K562 (cell line): Measurements from ENCODE around the gene DBP. TPM values are rescaled to one million over a fixed set of nuclear protein-coding genes. Genes with fewer than 3 reads are reported as not detected.

Experiments
- BHLHE40 ChIP-seq: IDR thresholded peaks from 2 replicates; pipeline ENCODE4 v1.6.1; 2011; ENCODE audit warnings: low read length, improper control_type of control experiment
- CBX1 ChIP-seq: sonication (generic); IDR thresholded peaks from 2 replicates; pipeline ENCODE4 v1.6.1; 2016; ENCODE audit warnings: antibody characterized with exemption, low read depth, mild to moderate bottlenecking
- ELF1 ChIP-seq: fragments of 200-800 bp; sonication (Bioruptor generic); IDR thresholded peaks from 2 replicates; pipeline ENCODE4 v1.6.1; 2016; ENCODE audit warnings: missing genetic modification characterization, missing compliant biosample characterization
- ERF ChIP-seq: fragments of 450-650 bp; formaldehyde crosslinking; IDR thresholded peaks from 2 replicates; pipeline ENCODE4 v1.4.0; 2020; ENCODE audit warnings: mild to moderate bottlenecking, mixed read lengths
- KAT7 ChIP-seq: sonication (generic); formaldehyde crosslinking; IDR thresholded peaks from 2 replicates; pipeline ENCODE4 v1.8.0; 2022; ENCODE audit warnings: missing genetic modification reagents, mild to moderate bottlenecking, borderline replicate concordance
- POLR2AphosphoS5 ChIP-seq: IDR thresholded peaks from 2 replicates; pipeline ENCODE4 v1.6.1; 2011; ENCODE audit warnings: mild to moderate bottlenecking, low read depth, low read length, moderate library complexity; ENCODE audit not compliant: control insufficient read depth, insufficient read depth
- RAD51 ChIP-seq: fragments of 450-650 bp; IDR thresholded peaks from 2 replicates; pipeline ENCODE4 v1.7.1; 2016; ENCODE audit warnings: low read depth, mild to moderate bottlenecking, borderline replicate concordance
- RBM39 ChIP-seq: fragments of 200-400 bp; formaldehyde crosslinking; optimal IDR thresholded peaks from 2 replicates; pipeline ENCODE3; 2018; ENCODE audit warnings: low read depth, low read length
- RHOXF2B ChIP-seq: fragments of 250-450 bp; sonication (Bioruptor Pico); conservative IDR thresholded peaks from 2 replicates; pipeline ENCODE4 v1.5.1; 2021
- TEAD1 ChIP-seq, 2 experiments: fragments of 450-650 bp in 1 of 2; sonication (generic) in 1 of 2; formaldehyde crosslinking; IDR thresholded peaks; 2 replicates each; pipeline versions ENCODE4 v1.4.0 to v1.8.0; 2020 to 2022; ENCODE audit warnings: mild to moderate bottlenecking in 2 of 2, missing genetic modification reagents in 1 of 2
- ZNF253 ChIP-seq: fragments of 250-450 bp; sonication (Bioruptor Pico); conservative IDR thresholded peaks from 2 replicates; pipeline ENCODE4 v1.6.1; 2021; ENCODE audit warnings: mild to moderate bottlenecking
- ZNF57 ChIP-seq: fragments of 450-650 bp; formaldehyde crosslinking; IDR thresholded peaks from 2 replicates; pipeline ENCODE4 v1.4.0; 2020; ENCODE audit warnings: mild to moderate bottlenecking, moderate library complexity
- ZNF583 ChIP-seq: fragments of 250-450 bp; sonication (Bioruptor Pico); IDR thresholded peaks from 2 replicates; pipeline ENCODE4 v1.4.0; 2020
- ZNF668 ChIP-seq: fragments of 250-450 bp; sonication (Bioruptor Pico); IDR thresholded peaks from 2 replicates; pipeline ENCODE4 v1.8.0; 2022; ENCODE audit warnings: mild to moderate bottlenecking, inconsistent platforms
- ZNF766 ChIP-seq: fragments of 200-800 bp; sonication (Bioruptor generic); conservative IDR thresholded peaks from 2 replicates; pipeline ENCODE4 v1.6.1; 2016; ENCODE audit warnings: missing genetic modification characterization, missing compliant biosample characterization
- polyA plus RNA-seq, 8 experiments: library from polyadenylated mRNA; depleted of rRNA in 4 of 8; stranded (reverse) in 5 of 8; unstranded in 3 of 8; fragments of >200 nt; fragmentation: Nextera tagmentation in 2 of 8; fragmentation: Illumina TruSeq in 1 of 8; extraction: Ambion mirVana in 2 of 8; extraction: Trizol in 1 of 8; gene quantifications; 2 replicates each; pipeline versions ENCODE4 v1.2.1 to v1.2.3, GENCODE V29; 2011 to 2014; ENCODE audit warnings: inconsistent platforms in 1 of 8, missing spikeins in 1 of 8
- total RNA-seq, 7 experiments: library from RNA; depleted of rRNA in 6 of 7; stranded (reverse); fragments of >200 nt in 6 of 7; fragmentation: Illumina TruSeq in 2 of 7; extraction: Trizol in 2 of 7; gene quantifications; 2 replicates each; pipeline versions ENCODE4 v1.2.1 to v1.2.3, GENCODE V29; 2011 to 2021; ENCODE audit warnings: low replicate concordance in 1 of 7
- TF ChIP-seq, protein P1 (sequence below): fragments of 450-650 bp; formaldehyde crosslinking; IDR thresholded peaks from 2 replicates; pipeline ENCODE4 v1.4.0; 2020; ENCODE audit warnings: mild to moderate bottlenecking, moderate library complexity
- TF ChIP-seq, protein P2 (sequence below), 2 experiments: IDR thresholded peaks; 2 replicates each; pipeline ENCODE4 v1.6.1; 2012; ENCODE audit warnings: improper control_type of control experiment in 2 of 2, low read depth in 2 of 2, low read length in 2 of 2, borderline replicate concordance in 1 of 2
- TF ChIP-seq, protein P3 (sequence below): conservative IDR thresholded peaks from 2 replicates; pipeline ENCODE4 v1.6.1; 2011; ENCODE audit warnings: low read depth, mild to moderate bottlenecking, low read length; ENCODE audit not compliant: control insufficient read depth
- TF ChIP-seq, protein P4 (sequence below): fragments of 450-650 bp; conservative IDR thresholded peaks from 2 replicates; pipeline ENCODE4 v1.6.1; 2016; ENCODE audit warnings: missing genetic modification characterization, low read depth, mild to moderate bottlenecking, control low read depth, missing compliant biosample characterization
- TF ChIP-seq, protein P5 (sequence below): fragments of 450-650 bp; formaldehyde crosslinking; IDR thresholded peaks from 2 replicates; pipeline ENCODE4 v1.4.0; 2022; ENCODE audit warnings: mild to moderate bottlenecking, moderate library complexity

The DBP gene
- total and polyA plus RNA-seq, 9 of the 15 experiments (the other 6 are each of a cell fraction or from before 2014, with no cell fraction given), result 0.25 to 5.5 (median 1.8) TPM

DNA sequence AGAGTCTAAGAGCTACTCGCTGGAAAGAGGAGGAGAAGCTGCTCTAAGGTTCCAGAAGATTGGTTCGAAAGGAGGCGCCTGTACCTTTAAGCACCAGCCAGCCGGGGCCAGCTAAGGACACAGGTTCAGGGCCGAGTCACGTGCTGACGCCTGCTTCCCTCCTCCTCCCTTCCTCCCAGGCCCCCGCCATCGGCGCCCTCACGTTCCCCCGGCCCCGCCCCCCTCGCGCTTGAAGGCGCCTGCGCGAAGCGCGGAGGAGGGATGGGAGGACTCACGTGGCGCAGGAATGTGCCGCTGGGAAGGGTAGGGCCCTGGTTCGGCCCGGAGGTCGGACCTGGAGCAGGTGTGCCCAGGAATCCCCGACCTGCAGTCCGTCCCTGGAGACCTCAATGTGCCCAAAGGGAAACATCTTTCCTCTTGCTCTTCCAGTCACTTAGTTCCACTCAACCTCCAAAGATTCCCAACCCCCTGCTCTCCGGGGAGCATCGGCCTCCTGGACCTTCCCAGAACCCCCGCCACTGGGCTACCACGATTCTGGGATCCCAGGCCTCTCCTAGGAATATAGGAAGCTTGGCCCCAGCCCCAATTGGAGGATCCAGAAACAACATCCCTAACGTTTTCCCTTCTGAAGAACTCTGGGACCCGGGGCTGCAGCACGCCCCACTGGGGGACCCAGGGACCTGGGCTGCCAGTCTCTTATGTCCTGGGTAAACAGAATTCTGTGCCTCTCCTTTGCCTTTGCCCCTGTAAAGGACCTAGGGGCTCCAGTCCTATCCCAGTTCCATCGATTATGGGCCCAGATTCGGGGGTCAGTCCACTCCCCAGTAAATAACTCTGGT is 2.5 kb downstream of the DBP start (continued):
- TF ChIP-seq ERF (CRISPR knock-in tag) (0 out of 2 replicates have a peak, but pooled peaks have one; percentile 44), POLR2AphosphoS5 (peak; percentile 47), CBX1 (no peak), RAD51 (peak; percentile 95), BHLHE40 (peak; percentile 100), ZNF766 (CRISPR knock-in tag) (no peak), RBM39 (no peak), ELF1 (no peak), TEAD1 (CRISPR knock-in tag; IDR thresholded peaks at IDR 0.05) (peak; percentile 89 to 91; a peak in 3 of 4 replicates), ZNF583 (CRISPR knock-in tag) (0 out of 2 replicates have a peak, but pooled peaks have one; percentile 36), RHOXF2B (no peak), ZNF668 (no peak), ZNF57 (no peak), ZNF253 (no peak), KAT7 (0 out of 2 replicates have a peak, but pooled peaks have one; percentile 21)
- TF ChIP-seq, protein P1, sequence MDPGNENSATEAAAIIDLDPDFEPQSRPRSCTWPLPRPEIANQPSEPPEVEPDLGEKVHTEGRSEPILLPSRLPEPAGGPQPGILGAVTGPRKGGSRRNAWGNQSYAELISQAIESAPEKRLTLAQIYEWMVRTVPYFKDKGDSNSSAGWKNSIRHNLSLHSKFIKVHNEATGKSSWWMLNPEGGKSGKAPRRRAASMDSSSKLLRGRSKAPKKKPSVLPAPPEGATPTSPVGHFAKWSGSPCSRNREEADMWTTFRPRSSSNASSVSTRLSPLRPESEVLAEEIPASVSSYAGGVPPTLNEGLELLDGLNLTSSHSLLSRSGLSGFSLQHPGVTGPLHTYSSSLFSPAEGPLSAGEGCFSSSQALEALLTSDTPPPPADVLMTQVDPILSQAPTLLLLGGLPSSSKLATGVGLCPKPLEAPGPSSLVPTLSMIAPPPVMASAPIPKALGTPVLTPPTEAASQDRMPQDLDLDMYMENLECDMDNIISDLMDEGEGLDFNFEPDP, result no peak
- TF ChIP-seq, protein P2, sequence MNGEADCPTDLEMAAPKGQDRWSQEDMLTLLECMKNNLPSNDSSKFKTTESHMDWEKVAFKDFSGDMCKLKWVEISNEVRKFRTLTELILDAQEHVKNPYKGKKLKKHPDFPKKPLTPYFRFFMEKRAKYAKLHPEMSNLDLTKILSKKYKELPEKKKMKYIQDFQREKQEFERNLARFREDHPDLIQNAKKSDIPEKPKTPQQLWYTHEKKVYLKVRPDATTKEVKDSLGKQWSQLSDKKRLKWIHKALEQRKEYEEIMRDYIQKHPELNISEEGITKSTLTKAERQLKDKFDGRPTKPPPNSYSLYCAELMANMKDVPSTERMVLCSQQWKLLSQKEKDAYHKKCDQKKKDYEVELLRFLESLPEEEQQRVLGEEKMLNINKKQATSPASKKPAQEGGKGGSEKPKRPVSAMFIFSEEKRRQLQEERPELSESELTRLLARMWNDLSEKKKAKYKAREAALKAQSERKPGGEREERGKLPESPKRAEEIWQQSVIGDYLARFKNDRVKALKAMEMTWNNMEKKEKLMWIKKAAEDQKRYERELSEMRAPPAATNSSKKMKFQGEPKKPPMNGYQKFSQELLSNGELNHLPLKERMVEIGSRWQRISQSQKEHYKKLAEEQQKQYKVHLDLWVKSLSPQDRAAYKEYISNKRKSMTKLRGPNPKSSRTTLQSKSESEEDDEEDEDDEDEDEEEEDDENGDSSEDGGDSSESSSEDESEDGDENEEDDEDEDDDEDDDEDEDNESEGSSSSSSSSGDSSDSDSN (IDR thresholded peaks at IDR 0.05; ENCODE audit: borderline replicate concordance in 1 of 2, low read depth in 2 of 2, low read length in 2 of 2), result no peak
- TF ChIP-seq, protein P3, sequence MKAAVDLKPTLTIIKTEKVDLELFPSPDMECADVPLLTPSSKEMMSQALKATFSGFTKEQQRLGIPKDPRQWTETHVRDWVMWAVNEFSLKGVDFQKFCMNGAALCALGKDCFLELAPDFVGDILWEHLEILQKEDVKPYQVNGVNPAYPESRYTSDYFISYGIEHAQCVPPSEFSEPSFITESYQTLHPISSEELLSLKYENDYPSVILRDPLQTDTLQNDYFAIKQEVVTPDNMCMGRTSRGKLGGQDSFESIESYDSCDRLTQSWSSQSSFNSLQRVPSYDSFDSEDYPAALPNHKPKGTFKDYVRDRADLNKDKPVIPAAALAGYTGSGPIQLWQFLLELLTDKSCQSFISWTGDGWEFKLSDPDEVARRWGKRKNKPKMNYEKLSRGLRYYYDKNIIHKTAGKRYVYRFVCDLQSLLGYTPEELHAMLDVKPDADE, result no peak
- TF ChIP-seq, protein P4, sequence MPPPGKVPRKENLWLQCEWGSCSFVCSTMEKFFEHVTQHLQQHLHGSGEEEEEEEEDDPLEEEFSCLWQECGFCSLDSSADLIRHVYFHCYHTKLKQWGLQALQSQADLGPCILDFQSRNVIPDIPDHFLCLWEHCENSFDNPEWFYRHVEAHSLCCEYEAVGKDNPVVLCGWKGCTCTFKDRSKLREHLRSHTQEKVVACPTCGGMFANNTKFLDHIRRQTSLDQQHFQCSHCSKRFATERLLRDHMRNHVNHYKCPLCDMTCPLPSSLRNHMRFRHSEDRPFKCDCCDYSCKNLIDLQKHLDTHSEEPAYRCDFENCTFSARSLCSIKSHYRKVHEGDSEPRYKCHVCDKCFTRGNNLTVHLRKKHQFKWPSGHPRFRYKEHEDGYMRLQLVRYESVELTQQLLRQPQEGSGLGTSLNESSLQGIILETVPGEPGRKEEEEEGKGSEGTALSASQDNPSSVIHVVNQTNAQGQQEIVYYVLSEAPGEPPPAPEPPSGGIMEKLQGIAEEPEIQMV, result no peak
- TF ChIP-seq, protein P5, sequence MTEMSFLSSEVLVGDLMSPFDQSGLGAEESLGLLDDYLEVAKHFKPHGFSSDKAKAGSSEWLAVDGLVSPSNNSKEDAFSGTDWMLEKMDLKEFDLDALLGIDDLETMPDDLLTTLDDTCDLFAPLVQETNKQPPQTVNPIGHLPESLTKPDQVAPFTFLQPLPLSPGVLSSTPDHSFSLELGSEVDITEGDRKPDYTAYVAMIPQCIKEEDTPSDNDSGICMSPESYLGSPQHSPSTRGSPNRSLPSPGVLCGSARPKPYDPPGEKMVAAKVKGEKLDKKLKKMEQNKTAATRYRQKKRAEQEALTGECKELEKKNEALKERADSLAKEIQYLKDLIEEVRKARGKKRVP, result 0 out of 2 replicates have a peak, but pooled peaks have one; percentile 44
